OCI-LY3 (cell line): ENCODE results near the gene ACIN1.

Source experiments
- H2AFZ ChIP-seq: fragments of 200-600, 300-600 bp; shearing (Covaris generic); 2 replicates; pipeline ENCODE4 v1.6.0; 2014; ENCODE audit warnings: antibody characterized with exemption, low read depth, low read length
- H3K27ac ChIP-seq: fragments of 200-600, 300-600 bp; sonication (generic); 2 replicates; pipeline ENCODE4 v1.5.1; 2014; ENCODE audit warnings: mild to moderate bottlenecking, low read length, moderate library complexity, mixed read lengths
- H3K27me3 ChIP-seq: fragments of 200-600, 300-600 bp; sonication (generic); 2 replicates; pipeline ENCODE4 v1.6.1; 2014; ENCODE audit warnings: low read depth, low read length, mixed read lengths
- H3K36me3 ChIP-seq: fragments of 200-600, 300-600 bp; sonication (generic); replicated peaks from 2 replicates; pipeline ENCODE3; 2014; ENCODE audit warnings: low read depth, low read length, mixed read lengths
- H3K4me1 ChIP-seq: fragments of 300-600, 200-600 bp; sonication (generic); 2 replicates; pipeline ENCODE4 v1.6.1; 2014; ENCODE audit warnings: low read length, mixed read lengths
- H3K4me2 ChIP-seq: fragments of 200-600, 300-600 bp; sonication (generic); 2 replicates; pipeline ENCODE4 v1.6.1; 2014; ENCODE audit warnings: low read length, mixed read lengths
- H3K4me3 ChIP-seq: fragments of 300-600, 200-600 bp; sonication (generic); 2 replicates; pipeline ENCODE4 v1.5.1; 2014; ENCODE audit warnings: antibody characterized with exemption, mild to moderate bottlenecking, low read length, moderate library complexity
- H3K79me2 ChIP-seq: fragments of 300-600, 200-600 bp; shearing (Covaris generic); 2 replicates; pipeline ENCODE4 v1.6.1; 2014; ENCODE audit warnings: mild to moderate bottlenecking, low read length, mixed read lengths
- H3K9ac ChIP-seq: fragments of 300-600, 200-600 bp; shearing (Covaris generic); 2 replicates; pipeline ENCODE4 v1.6.0; 2014; ENCODE audit warnings: mild to moderate bottlenecking, low read length, moderate library complexity
- H3K9me3 ChIP-seq: fragments of 200-600, 300-600 bp; shearing (Covaris generic); 2 replicates; pipeline ENCODE4 v1.6.1; 2014; ENCODE audit warnings: low read length, mixed read lengths; ENCODE audit not compliant: insufficient read depth
- H4K20me1 ChIP-seq: fragments of 200-600, 300-600 bp; sonication (generic); 2 replicates; pipeline ENCODE4 v1.6.1; 2016; ENCODE audit warnings: low read length, mixed read lengths; ENCODE audit not compliant: insufficient read depth
- EZH2phosphoT487 ChIP-seq: fragments of 200-600 bp; shearing (Covaris generic); IDR thresholded peaks from 2 replicates; pipeline ENCODE4 v1.6.1; 2018; ENCODE audit warnings: antibody characterized with exemption, mixed run types, low read depth
- TF ChIP-seq, protein P1 (sequence below): fragments of 200-600, 300-600 bp; sonication (generic); IDR thresholded peaks from 2 replicates; pipeline ENCODE4 v1.5.1; 2014; ENCODE audit warnings: antibody characterized with exemption, low read length, low read depth

Gene ACIN1

DNA sequence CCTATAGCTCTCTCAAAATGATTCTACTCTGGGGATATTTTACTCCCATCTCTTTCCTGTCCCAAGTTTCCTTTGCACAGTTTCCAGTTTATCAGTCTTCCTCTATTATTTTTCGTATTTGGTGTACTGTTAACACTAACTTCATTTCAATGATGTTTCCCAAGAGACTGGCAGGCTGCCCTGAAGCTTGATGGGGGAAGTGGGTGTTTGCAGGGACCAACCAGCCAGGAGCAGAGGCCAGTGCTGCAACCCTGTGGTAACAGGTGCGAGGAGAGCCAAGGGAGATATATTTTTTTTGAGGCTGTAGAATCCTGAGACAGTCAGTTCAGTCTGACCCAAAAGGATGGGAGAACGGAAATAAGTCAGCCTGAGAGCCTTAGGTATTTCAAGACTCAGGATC, 35.9 kb upstream of the ACIN1 start:
- no peak for TF ChIP-seq EZH2phosphoT487
- TF ChIP-seq, protein P1, sequence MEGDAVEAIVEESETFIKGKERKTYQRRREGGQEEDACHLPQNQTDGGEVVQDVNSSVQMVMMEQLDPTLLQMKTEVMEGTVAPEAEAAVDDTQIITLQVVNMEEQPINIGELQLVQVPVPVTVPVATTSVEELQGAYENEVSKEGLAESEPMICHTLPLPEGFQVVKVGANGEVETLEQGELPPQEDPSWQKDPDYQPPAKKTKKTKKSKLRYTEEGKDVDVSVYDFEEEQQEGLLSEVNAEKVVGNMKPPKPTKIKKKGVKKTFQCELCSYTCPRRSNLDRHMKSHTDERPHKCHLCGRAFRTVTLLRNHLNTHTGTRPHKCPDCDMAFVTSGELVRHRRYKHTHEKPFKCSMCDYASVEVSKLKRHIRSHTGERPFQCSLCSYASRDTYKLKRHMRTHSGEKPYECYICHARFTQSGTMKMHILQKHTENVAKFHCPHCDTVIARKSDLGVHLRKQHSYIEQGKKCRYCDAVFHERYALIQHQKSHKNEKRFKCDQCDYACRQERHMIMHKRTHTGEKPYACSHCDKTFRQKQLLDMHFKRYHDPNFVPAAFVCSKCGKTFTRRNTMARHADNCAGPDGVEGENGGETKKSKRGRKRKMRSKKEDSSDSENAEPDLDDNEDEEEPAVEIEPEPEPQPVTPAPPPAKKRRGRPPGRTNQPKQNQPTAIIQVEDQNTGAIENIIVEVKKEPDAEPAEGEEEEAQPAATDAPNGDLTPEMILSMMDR = no peak
- Histone ChIP-seq H3K9me3 (no peaks in the 10 kb centered on the region), H3K27me3 (no peaks in the 10 kb centered on the region), H3K9ac (no peak overlapping the region), H3K79me2 (no peaks in the 10 kb centered on the region), H3K4me2 (no peak overlapping the region), H3K4me3 (no peak overlapping the region), H3K4me1 (peaks cover 18% of the 10 kb centered on the region), H3K36me3 (no peaks in the 10 kb centered on the region), H3K27ac (no peak overlapping the region), H4K20me1 (no peaks in the 10 kb centered on the region), H2AFZ (no peak overlapping the region)

DNA sequence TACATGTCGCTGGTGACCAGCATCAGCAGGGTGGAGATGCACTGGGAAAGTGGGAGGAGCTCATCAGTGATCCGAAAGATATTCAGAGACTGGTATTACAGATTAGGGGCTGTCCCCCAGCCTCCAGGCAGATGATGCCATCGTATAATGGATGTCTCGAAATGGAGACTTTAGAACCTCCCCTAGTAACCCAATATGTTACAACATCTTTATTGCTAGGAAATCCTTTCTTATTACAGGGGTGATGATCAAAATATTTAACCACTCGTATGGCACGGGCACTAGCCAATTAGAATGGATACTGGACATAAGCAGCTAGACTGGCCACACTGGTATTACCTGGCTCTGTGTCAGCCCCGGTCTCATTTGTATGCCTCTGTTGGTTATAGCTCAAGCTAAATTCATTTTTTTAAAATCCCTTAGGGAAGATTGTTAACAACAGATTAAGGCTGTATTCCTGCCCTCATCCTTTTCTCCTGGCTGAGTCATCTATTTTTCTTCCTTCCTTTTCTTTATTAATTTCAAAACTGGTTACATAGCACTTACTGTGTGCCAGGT, 34.9 kb upstream of the ACIN1 start:
- H3K36me3 ChIP-seq = no peaks in the 10 kb centered on the region
- H3K9me3 ChIP-seq = no peaks in the 10 kb centered on the region
- no peaks in the 10 kb centered on the region for H4K20me1 ChIP-seq
- TF ChIP-seq, protein P1 = no peak
- no peak for TF ChIP-seq EZH2phosphoT487
- peaks cover 18% of the 10 kb centered on the region for H3K4me1 ChIP-seq
- H3K4me3 ChIP-seq = peak overlapping the region; percentile 28; the same call in 1 of the 2 replicates
- no peaks in the 10 kb centered on the region for H3K79me2 ChIP-seq
- peak overlapping the region; percentile 41 for H3K4me2 ChIP-seq
- H2AFZ ChIP-seq = no peak overlapping the region
- no peaks in the 10 kb centered on the region for H3K27me3 ChIP-seq
- no peak overlapping the region for H3K9ac ChIP-seq
- H3K27ac ChIP-seq = no peak overlapping the region

DNA sequence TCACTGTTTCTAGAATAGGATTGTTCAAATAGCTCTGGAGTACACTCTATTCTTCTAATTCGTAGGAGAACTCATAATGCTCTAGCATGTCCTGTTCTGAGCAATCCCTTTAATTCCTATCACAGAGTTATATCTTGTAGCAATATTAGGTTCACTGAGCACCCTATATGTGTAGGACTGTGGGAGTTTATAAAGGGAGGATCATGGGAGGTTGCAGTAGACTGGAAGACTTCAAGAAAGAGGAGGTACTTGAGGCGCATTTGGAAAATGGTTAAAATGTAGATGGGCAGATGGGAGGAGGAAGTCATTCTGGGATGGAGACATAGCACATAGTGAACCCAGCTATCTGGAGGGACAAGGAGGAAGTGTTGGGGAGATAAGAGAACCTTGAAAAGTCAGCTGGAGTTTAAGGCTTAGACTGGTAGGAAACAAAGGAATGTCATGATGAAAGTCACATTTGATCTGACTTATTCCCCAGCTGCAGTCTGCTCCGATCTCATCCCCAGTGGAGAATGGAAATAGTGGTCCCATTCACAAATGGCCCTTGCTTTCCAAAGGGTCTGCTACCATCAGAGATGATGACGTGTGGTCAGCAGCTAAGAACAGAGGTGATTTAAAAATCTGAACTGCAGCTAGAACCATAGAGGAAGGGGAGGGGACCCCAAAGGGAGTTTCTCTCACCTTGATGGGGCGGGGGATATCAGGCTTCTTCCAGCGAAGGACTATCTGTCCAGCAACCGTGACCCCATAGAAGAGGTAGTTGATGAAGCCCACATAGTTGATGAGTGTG, 34.2 kb upstream of the ACIN1 start:
- Histone ChIP-seq H3K36me3 (no peaks in the 10 kb centered on the region), H2AFZ (no peak overlapping the region), H3K27me3 (no peaks in the 10 kb centered on the region), H3K79me2 (no peaks in the 10 kb centered on the region), H4K20me1 (no peaks in the 10 kb centered on the region), H3K4me1 (peaks cover 18% of the 10 kb centered on the region), H3K4me2 (peak overlapping the region; percentile 41; the same call in 1 of the 2 replicates), H3K9ac (no peak overlapping the region), H3K27ac (no peak overlapping the region), H3K4me3 (no peak overlapping the region), H3K9me3 (no peaks in the 10 kb centered on the region)
- no peak for TF ChIP-seq EZH2phosphoT487
- TF ChIP-seq, protein P1 = no peak

DNA sequence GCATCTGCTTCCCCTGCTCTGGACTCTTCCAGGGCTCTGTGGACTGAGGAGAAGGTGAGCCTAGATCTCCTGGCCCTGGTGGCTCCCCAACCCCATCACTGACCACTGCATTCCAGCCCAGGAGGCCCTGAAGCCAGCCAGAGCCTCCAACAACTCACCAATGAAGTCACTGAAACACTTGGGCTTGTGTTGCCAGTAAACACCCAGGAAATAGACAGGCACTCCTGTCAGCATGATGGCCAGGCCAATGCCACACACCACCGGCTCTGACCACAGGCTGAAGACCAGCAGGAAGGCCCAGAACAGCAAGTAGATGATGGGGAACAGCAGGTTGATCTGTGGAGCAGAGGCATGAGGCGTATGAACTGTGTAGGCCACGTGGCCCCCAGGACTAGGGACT, 32.9 kb upstream of the ACIN1 start:
- H3K27me3 ChIP-seq = peaks cover 6% of the 10 kb centered on the region; the same call in 1 of the 2 replicates
- H3K27ac ChIP-seq = no peak overlapping the region
- TF ChIP-seq EZH2phosphoT487 = no peak
- TF ChIP-seq, protein P1 = no peak
- H2AFZ ChIP-seq = no peak overlapping the region
- H4K20me1 ChIP-seq = no peaks in the 10 kb centered on the region
- H3K36me3 ChIP-seq = no peaks in the 10 kb centered on the region
- H3K4me2 ChIP-seq = no peak overlapping the region
- H3K4me3 ChIP-seq = no peak overlapping the region
- no peaks in the 10 kb centered on the region for H3K9me3 ChIP-seq
- H3K79me2 ChIP-seq = no peaks in the 10 kb centered on the region
- H3K4me1 ChIP-seq = peaks cover 18% of the 10 kb centered on the region
- H3K9ac ChIP-seq = no peak overlapping the region
